ENCODE data around the gene VWA1. TPM values are rescaled to one million over a fixed set of nuclear protein-coding genes. Genes with fewer than 3 reads are reported as not detected.

VWA1 gene
- polyA plus RNA-seq, 1 of the 3 experiments (the other 2 are of a cell fraction): 7.4 TPM

- peaks cover 0 to 12% of the 10 kb centered on the region in 2 experiments; a peak in 2 of 4 replicates for H3K4me1 ChIP-seq (ENCODE audit: control insufficient read depth in 1 of 2, insufficient read depth in 2 of 2, low read depth in 1 of 2, low read length in 1 of 2)
- H3K27ac ChIP-seq (ENCODE audit: low read depth in 2 of 2, low read length in 1 of 2): peak overlapping the region in 1 of 2 experiments; percentile 23; a peak in 1 of 4 replicates
- H3K9ac ChIP-seq: peak overlapping the region; percentile 31; the same call in 1 of the 2 replicates
- H3K36me3 ChIP-seq (replicated peaks in 1 of 2; ENCODE audit: control insufficient read depth in 1 of 2, insufficient read depth in 2 of 2, low read length in 1 of 2): no peaks in the 10 kb centered on the region
- peaks cover 3% of the 10 kb centered on the region for H3F3A ChIP-seq (replicated peaks; ENCODE audit: insufficient read depth)
- H3K4me2 ChIP-seq: no peak overlapping the region; the same call in 1 of the 2 replicates
- H4K20me1 ChIP-seq (ENCODE audit: insufficient read depth): no peaks in the 10 kb centered on the region
- H3K4me3 ChIP-seq (ENCODE audit: low read depth in 2 of 2, low read length in 1 of 2): peak overlapping the region; percentile 48; a peak in 2 of 4 replicates
- TF ChIP-seq MEF2A (IDR thresholded peaks at IDR 0.05; ENCODE audit: borderline replicate concordance, low read depth): no peak
- no peak for TF ChIP-seq CTCF (IDR thresholded peaks at IDR 0.05)
- no peak for TF ChIP-seq SMC3 (IDR thresholded peaks at IDR 0.05; ENCODE audit: low read depth, low read length)
- no peak for TF ChIP-seq USF2 (IDR thresholded peaks at IDR 0.05; ENCODE audit: borderline replicate concordance, low read depth, low read length)
- no peak for TF ChIP-seq FOSL2 (IDR thresholded peaks at IDR 0.05; ENCODE audit: borderline replicate concordance, low read depth)
- TF ChIP-seq NFIC (IDR thresholded peaks at IDR 0.05; ENCODE audit: borderline replicate concordance): no peak
- no peak for TF ChIP-seq TAF1 (IDR thresholded peaks at IDR 0.05; ENCODE audit: borderline replicate concordance, low read depth, low read length)
- TF ChIP-seq, protein P1, sequence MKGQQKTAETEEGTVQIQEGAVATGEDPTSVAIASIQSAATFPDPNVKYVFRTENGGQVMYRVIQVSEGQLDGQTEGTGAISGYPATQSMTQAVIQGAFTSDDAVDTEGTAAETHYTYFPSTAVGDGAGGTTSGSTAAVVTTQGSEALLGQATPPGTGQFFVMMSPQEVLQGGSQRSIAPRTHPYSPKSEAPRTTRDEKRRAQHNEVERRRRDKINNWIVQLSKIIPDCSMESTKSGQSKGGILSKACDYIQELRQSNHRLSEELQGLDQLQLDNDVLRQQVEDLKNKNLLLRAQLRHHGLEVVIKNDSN (IDR thresholded peaks at IDR 0.05; ENCODE audit: borderline replicate concordance, low read depth): no peak
- H2AFZ ChIP-seq (ENCODE audit: low read depth): no peak overlapping the region
- peak; percentile 89 for DNase-seq
- 37% methylated on average over 47 of the region's 66 CpGs for WGBS (ENCODE audit: low lambda C conversion rate)
- H3K79me2 ChIP-seq (ENCODE audit: insufficient read depth): no peaks in the 10 kb centered on the region
- CTCF ChIA-PET: no interaction called here
- no peaks in the 10 kb centered on the region for H3K9me3 ChIP-seq
- H3K27me3 ChIP-seq (ENCODE audit: insufficient read depth): no peaks in the 10 kb centered on the region
- H3K9me2 ChIP-seq: no peaks in the 10 kb centered on the region
- POLR2A ChIA-PET: no interaction called here
These were observed 8.2 kb upstream of the VWA1 start for GRCh38 chr1:1427106-1427819.

- Histone ChIP-seq H2AFZ (ENCODE audit: low read depth) (no peak overlapping the region), H4K20me1 (ENCODE audit: insufficient read depth) (no peaks in the 10 kb centered on the region), H3K9me3 (no peaks in the 10 kb centered on the region), H3K9me2 (no peaks in the 10 kb centered on the region), H3K79me2 (ENCODE audit: insufficient read depth) (no peaks in the 10 kb centered on the region), H3K9ac (peak overlapping the region; percentile 31; the same call in 1 of the 2 replicates), H3K4me2 (no peak overlapping the region; the same call in 1 of the 2 replicates), H3K4me1 (ENCODE audit: control insufficient read depth in 1 of 2, insufficient read depth in 2 of 2, low read depth in 1 of 2, low read length in 1 of 2) (peaks cover 0 to 12% of the 10 kb centered on the region in 2 experiments; a peak in 2 of 4 replicates), H3K36me3 (replicated peaks in 1 of 2; ENCODE audit: control insufficient read depth in 1 of 2, insufficient read depth in 2 of 2, low read length in 1 of 2) (no peaks in the 10 kb centered on the region), H3F3A (replicated peaks; ENCODE audit: insufficient read depth) (peaks cover 3% of the 10 kb centered on the region), H3K27ac (ENCODE audit: low read depth in 2 of 2, low read length in 1 of 2) (peak overlapping the region in 1 of 2 experiments; percentile 23; a peak in 1 of 4 replicates), H3K27me3 (ENCODE audit: insufficient read depth) (no peaks in the 10 kb centered on the region), H3K4me3 (ENCODE audit: low read depth in 2 of 2, low read length in 1 of 2) (peak overlapping the region; percentile 48; a peak in 2 of 4 replicates)
- POLR2A ChIA-PET: no interaction called here
- TF ChIP-seq GABPA (IDR thresholded peaks at IDR 0.05; ENCODE audit: low read depth) (no peak), FOXM1 (IDR thresholded peaks at IDR 0.05; ENCODE audit: low read depth) (no peak), RFX5 (IDR thresholded peaks at IDR 0.05; ENCODE audit: low read length) (no peak), RCOR1 (IDR thresholded peaks at IDR 0.05; ENCODE audit: low read length) (no peak), CTCF (IDR thresholded peaks at IDR 0.05) (no peak), SIN3A (IDR thresholded peaks at IDR 0.05; ENCODE audit: borderline replicate concordance, low read depth, low read length) (no peak), NFIC (IDR thresholded peaks at IDR 0.05; ENCODE audit: borderline replicate concordance) (no peak)
- TF ChIP-seq, protein P1 (IDR thresholded peaks at IDR 0.05; ENCODE audit: borderline replicate concordance, low read depth): no peak
- TF ChIP-seq, protein P2, sequence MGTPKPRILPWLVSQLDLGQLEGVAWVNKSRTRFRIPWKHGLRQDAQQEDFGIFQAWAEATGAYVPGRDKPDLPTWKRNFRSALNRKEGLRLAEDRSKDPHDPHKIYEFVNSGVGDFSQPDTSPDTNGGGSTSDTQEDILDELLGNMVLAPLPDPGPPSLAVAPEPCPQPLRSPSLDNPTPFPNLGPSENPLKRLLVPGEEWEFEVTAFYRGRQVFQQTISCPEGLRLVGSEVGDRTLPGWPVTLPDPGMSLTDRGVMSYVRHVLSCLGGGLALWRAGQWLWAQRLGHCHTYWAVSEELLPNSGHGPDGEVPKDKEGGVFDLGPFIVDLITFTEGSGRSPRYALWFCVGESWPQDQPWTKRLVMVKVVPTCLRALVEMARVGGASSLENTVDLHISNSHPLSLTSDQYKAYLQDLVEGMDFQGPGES (IDR thresholded peaks at IDR 0.05; ENCODE audit: low read depth, low read length): no peak
- WGBS (ENCODE audit: low lambda C conversion rate): 1% methylated on average over 15 of the region's 22 CpGs
- CTCF ChIA-PET: no interaction called here
- DNase-seq: peak; percentile 80
These were observed 7.7 kb upstream of the VWA1 start for GRCh38 chr1:1427820-1428148.
